Stimulated activated CD4-positive, alpha-beta T cell treated with anti-CD3 and anti-CD28 coated beads, Interleukin-2, amount 100 ng/mL, for 24 hours (primary cell): ENCODE measurements around the gene CAPZA1.
"Not testable (repeated sequence)": the region's sequence is repeated elsewhere in the genome, so short reads cannot be mapped to it uniquely, and the experiment has no call there.

ENCODE experiments used
- DNase-seq, 2 donors: peaks; one replicate each; pipeline ENCODE4 v3.0.0-alpha.2; 2020

Gene CAPZA1

GRCh38 chr1:112628516-112628915 is 8.9 kb downstream of the CAPZA1 start:
- DNase-seq = no peak

GRCh38 chr1:112629256-112629655 is 9.6 kb downstream of the CAPZA1 start:
- DNase-seq = no peak

- DNase-seq = no peak
Observed at GRCh38 chr1:112633628-112634027, 14.0 kb downstream of the CAPZA1 start.

GRCh38 chr1:112634367-112634766 is 14.7 kb downstream of the CAPZA1 start:
- DNase-seq = no peak

GRCh38 chr1:112636056-112636455 is 16.4 kb downstream of the CAPZA1 start:
- DNase-seq = no peak

- DNase-seq = no peak
Observed at GRCh38 chr1:112636597-112637253, 17.1 kb downstream of the CAPZA1 start.

GRCh38 chr1:112637254-112638109 is 17.9 kb downstream of the CAPZA1 start:
- no peak for DNase-seq

GRCh38 chr1:112638110-112638428 is 18.4 kb downstream of the CAPZA1 start:
- DNase-seq = no peak

- DNase-seq = not testable (repeated sequence)
Observed at GRCh38 chr1:112640437-112640836, 20.8 kb downstream of the CAPZA1 start.

- DNase-seq = no peak
Observed at GRCh38 chr1:112643080-112643479, 23.4 kb downstream of the CAPZA1 start.

- no peak for DNase-seq
Observed at GRCh38 chr1:112646225-112646624, 26.6 kb downstream of the CAPZA1 start.

GRCh38 chr1:112651205-112651604 is 31.6 kb downstream of the CAPZA1 start:
- DNase-seq = no peak

GRCh38 chr1:112665857-112666256 is 46.2 kb downstream of the CAPZA1 start:
- DNase-seq = no peak

- DNase-seq = no peak
Observed at GRCh38 chr1:112666946-112667345, 47.3 kb downstream of the CAPZA1 start.

GRCh38 chr1:112672009-112672408 is 52.4 kb downstream of the CAPZA1 start:
- DNase-seq = no peak

- DNase-seq = no peak
Observed at GRCh38 chr1:112672842-112673241, 53.2 kb downstream of the CAPZA1 start.

GRCh38 chr1:112673592-112674439 is 54.2 kb downstream of the CAPZA1 start:
- no peak for DNase-seq

GRCh38 chr1:112674440-112674985 is 54.9 kb downstream of the CAPZA1 start, which contains the start of gene MOV10:
Gene MOV10, plus strand, starts transcription at chr1:112674659. Its CDS starts 254 bp downstream, at chr1:112674913.
- DNase-seq = peak; percentile 52 to 61

GRCh38 chr1:112674986-112675727 is 55.5 kb downstream of the CAPZA1 start:
- peak; percentile 48 to 51 for DNase-seq

- no peak for DNase-seq
Observed at GRCh38 chr1:112675728-112676381, 56.2 kb downstream of the CAPZA1 start.

GRCh38 chr1:112676543-112676942 is 56.9 kb downstream of the CAPZA1 start:
- no peak for DNase-seq

- no peak for DNase-seq
Observed at GRCh38 chr1:112677501-112677900, 57.9 kb downstream of the CAPZA1 start.
